H1 (cell line): ENCODE results near the gene FES. TPM values are rescaled to one million over a fixed set of nuclear protein-coding genes. Genes with fewer than 3 reads are reported as not detected.

Source experiments
- CTCF ChIA-PET: fragments of 300-600 bp; sonication (Branson Sonifier 250); formaldehyde crosslinking; loops from one replicate; lab custom pipeline; 2021; ENCODE audit not compliant: partially characterized antibody; lab: Charles Lee
- POLR2A ChIA-PET: fragments of 300-600 bp; sonication (Branson Sonifier 250); formaldehyde crosslinking; loops from one replicate; lab custom pipeline; 2021; ENCODE audit warnings: inconsistent platforms; ENCODE audit not compliant: partially characterized antibody; lab: Charles Lee
- DNase-seq, 2 experiments: peaks; one replicate each; pipeline versions ENCODE4 v3.0.0 to v3.0.0-alpha.2; 2010 to 2022; ENCODE audit warnings: low spot score in 2 of 2, low read depth in 1 of 2, mixed read lengths in 1 of 2
- FAIRE-seq: peaks from 2 replicates; lab custom pipeline; 2011; peaks lifted over from hg19 to GRCh38; lab: Jason Lieb, UNC
- H2AFZ ChIP-seq: 2 replicates; pipeline ENCODE4 v1.8.1; 2012; ENCODE audit warnings: low read length, inconsistent platforms
- H2AK5ac ChIP-seq: 2 replicates; pipeline ENCODE4 v1.6.1; 2013; ENCODE audit warnings: low read depth, low read length
- H2BK120ac ChIP-seq: replicated peaks from 2 replicates; pipeline ENCODE3; 2013; ENCODE audit warnings: low read depth, low read length, inconsistent platforms
- H2BK12ac ChIP-seq: 2 replicates; pipeline ENCODE4 v1.6.1; 2013; ENCODE audit warnings: low read depth, low read length
- H2BK15ac ChIP-seq: 2 replicates; pipeline ENCODE4 v1.6.1; 2013; ENCODE audit warnings: low read length
- H2BK20ac ChIP-seq: 2 replicates; pipeline ENCODE4 v1.6.1; 2013; ENCODE audit warnings: low read length
- H2BK5ac ChIP-seq: 2 replicates; pipeline ENCODE4 v1.6.1; 2013; ENCODE audit warnings: low read depth, low read length
- H3K14ac ChIP-seq: 2 replicates; pipeline ENCODE4 v1.6.1; 2013; ENCODE audit warnings: inconsistent platforms; ENCODE audit not compliant: insufficient read length
- H3K18ac ChIP-seq: 2 replicates; pipeline ENCODE4 v1.6.1; 2013; ENCODE audit warnings: low read length; ENCODE audit errors: extremely low read depth
- H3K23ac ChIP-seq: 2 replicates; pipeline ENCODE4 v1.6.1; 2013; ENCODE audit warnings: inconsistent platforms; ENCODE audit not compliant: insufficient read length
- H3K23me2 ChIP-seq: 2 replicates; pipeline ENCODE4 v1.6.1; 2013; ENCODE audit warnings: low read depth, low read length
- H3K27ac ChIP-seq: 2 replicates; pipeline ENCODE4 v1.6.1; 2011; ENCODE audit warnings: low read depth, low read length, inconsistent platforms
- H3K27me3 ChIP-seq, 4 experiments: replicated peaks in 1 of 4; 1 replicate in 1 of 4; 2 replicates in 3 of 4; pipeline versions ENCODE4 v1.6.1 to v1.8.1; 2011 to 2013; ENCODE audit warnings: low read length in 3 of 4, mild to moderate bottlenecking in 3 of 4, inconsistent platforms in 2 of 4, mixed read lengths in 2 of 4, moderate library complexity in 1 of 4; ENCODE audit not compliant: control insufficient read depth in 3 of 4, insufficient read depth in 3 of 4; ENCODE audit errors: extremely low read depth in 1 of 4
- H3K36me3 ChIP-seq, 4 experiments: 2 replicates each; pipeline versions ENCODE4 v1.6.1 to v1.8.1; 2011 to 2013; ENCODE audit warnings: mild to moderate bottlenecking in 4 of 4, low read length in 3 of 4, moderate library complexity in 2 of 4, control low read depth in 1 of 4, inconsistent platforms in 1 of 4; ENCODE audit not compliant: insufficient read depth in 4 of 4, control insufficient read depth in 2 of 4
- H3K4ac ChIP-seq: replicated peaks from 2 replicates; pipeline ENCODE3; 2013; ENCODE audit warnings: low read length, low read depth, mixed read lengths, inconsistent platforms; ENCODE audit not compliant: insufficient read length
- H3K4me1 ChIP-seq, 4 experiments: replicated peaks in 1 of 4; 1 replicate in 1 of 4; 2 replicates in 3 of 4; pipeline versions ENCODE4 v1.6.1 to v1.8.1; 2011 to 2013; ENCODE audit warnings: low read length in 3 of 4, inconsistent platforms in 2 of 4, mixed read lengths in 1 of 4; ENCODE audit not compliant: insufficient read depth in 4 of 4, control insufficient read depth in 3 of 4
- H3K4me2 ChIP-seq, 2 experiments: 2 replicates each; pipeline versions ENCODE4 v1.6.1 to v1.8.1; 2011 to 2013; ENCODE audit warnings: low read depth in 2 of 2, low read length in 2 of 2, control low read depth in 1 of 2, inconsistent platforms in 1 of 2, mild to moderate bottlenecking in 1 of 2; ENCODE audit not compliant: insufficient read depth in 1 of 2
- H3K4me3 ChIP-seq, 4 experiments: fragments of 200-600, 300-600 bp in 1 of 4; sonication (generic), shearing (Covaris generic), sonication (Bioruptor Twin) in 1 of 4; 2 replicates each; pipeline versions ENCODE4 v1.5.1 to v1.8.1; 2011 to 2016; ENCODE audit warnings: low read length in 4 of 4, low read depth in 3 of 4, control low read depth in 2 of 4, inconsistent platforms in 2 of 4, mild to moderate bottlenecking in 2 of 4, mixed read lengths in 1 of 4, moderate library complexity in 1 of 4; ENCODE audit not compliant: insufficient read depth in 2 of 4; ENCODE audit errors: extremely low read depth in 1 of 4
- H3K56ac ChIP-seq: replicated peaks from 2 replicates; pipeline ENCODE3; 2013; ENCODE audit warnings: low read depth, mild to moderate bottlenecking, mixed read lengths, low read length, inconsistent platforms; ENCODE audit not compliant: insufficient read length
- H3K79me1 ChIP-seq: 2 replicates; pipeline ENCODE4 v1.6.1; 2013; ENCODE audit warnings: low read depth, low read length, control low read depth
- H3K79me2 ChIP-seq, 2 experiments: 2 replicates each; pipeline versions ENCODE4 v1.6.1 to v1.8.1; 2012 to 2013; ENCODE audit warnings: low read length in 2 of 2, mild to moderate bottlenecking in 2 of 2, inconsistent platforms in 1 of 2; ENCODE audit not compliant: insufficient read depth in 2 of 2, control insufficient read depth in 1 of 2
- H3K9ac ChIP-seq, 4 experiments: replicated peaks in 1 of 4; 1 replicate in 1 of 4; 2 replicates in 3 of 4; pipeline versions ENCODE4 v1.6.1 to v1.8.1; 2011 to 2013; ENCODE audit warnings: low read depth in 3 of 4, low read length in 3 of 4, control low read depth in 2 of 4, mild to moderate bottlenecking in 2 of 4, moderate library complexity in 2 of 4, inconsistent platforms in 1 of 4; ENCODE audit errors: extremely low read depth in 1 of 4
- H3K9me3 ChIP-seq, 2 experiments: 2 replicates each; pipeline versions ENCODE4 v1.6.1 to v1.8.1; 2012 to 2013; ENCODE audit warnings: mild to moderate bottlenecking in 2 of 2, moderate library complexity in 2 of 2, control low read depth in 1 of 2, inconsistent platforms in 1 of 2, low read depth in 1 of 2, low read length in 1 of 2, mixed read lengths in 1 of 2; ENCODE audit not compliant: insufficient read depth in 2 of 2
- H4K20me1 ChIP-seq, 2 experiments: replicated peaks in 1 of 2; 2 replicates each; pipeline versions ENCODE3 to v1.8.1; 2011 to 2013; ENCODE audit warnings: inconsistent platforms in 2 of 2, low read length in 2 of 2, mild to moderate bottlenecking in 1 of 2; ENCODE audit not compliant: insufficient read depth in 2 of 2, control insufficient read depth in 1 of 2
- H4K5ac ChIP-seq: 2 replicates; pipeline ENCODE4 v1.6.1; 2013; ENCODE audit warnings: low read length, low read depth, mixed read lengths, inconsistent platforms; ENCODE audit not compliant: insufficient read length
- H4K8ac ChIP-seq: 2 replicates; pipeline ENCODE4 v1.8.0; 2013; ENCODE audit warnings: mild to moderate bottlenecking, moderate library complexity, low read length, inconsistent platforms; ENCODE audit not compliant: insufficient read depth; ENCODE audit errors: extremely low read depth
- H4K91ac ChIP-seq: replicated peaks from 2 replicates; pipeline ENCODE3; 2013; ENCODE audit warnings: low read length, mixed read lengths, inconsistent platforms; ENCODE audit not compliant: insufficient read length
- NANOG ChIP-seq: IDR thresholded peaks from 2 replicates; pipeline ENCODE4 v1.6.1; 2011; ENCODE audit warnings: low read length, low read depth, mild to moderate bottlenecking, inconsistent platforms; ENCODE audit not compliant: insufficient read depth, poor library complexity, severe bottlenecking
- TCF12 ChIP-seq: IDR thresholded peaks from 2 replicates; pipeline ENCODE4 v1.6.1; 2011; ENCODE audit warnings: low read depth, mild to moderate bottlenecking, low read length
- WGBS, 2 experiments: shearing (Covaris generic) in 1 of 2; methylation state at CpG; one replicate each; pipeline versions ENCODE4 v1.1.6 to v1.1.7; 2013 to 2015; ENCODE audit warnings: low lambda C conversion rate in 2 of 2, mixed read lengths in 2 of 2, inconsistent platforms in 1 of 2, low coverage in 1 of 2, missing lambda C conversion rate in 1 of 2; ENCODE audit not compliant: insufficient replicate concordance in 2 of 2, insufficient coverage in 1 of 2, insufficient read length in 1 of 2; ENCODE audit errors: extremely low coverage in 1 of 2, missing lambda C conversion rate in 1 of 2; 5-methylcytosine and 5-hydroxymethylcytosine counted together
- polyA plus RNA-seq, 7 experiments: library from polyadenylated mRNA; depleted of rRNA in 3 of 7; stranded (reverse) in 5 of 7; unstranded in 2 of 7; fragments of >200 nt in 5 of 7; fragments of 200-250 nt in 2 of 7; gene quantifications; 1 replicate in 5 of 7; 2 replicates in 1 of 7; 4 replicates in 1 of 7; pipeline versions ENCODE4 v1.2.1 to v1.2.3, GENCODE V29; 2011 to 2013; ENCODE audit warnings: missing spikeins in 2 of 7, mixed read lengths in 2 of 7
- total RNA-seq: library from RNA; stranded (reverse); fragmentation: NEBNext Ultra II Directional; extraction: Animal tissue kit (Norgen Biotek cat#: 25700); gene quantifications from 2 replicates; pipeline ENCODE4 v1.2.1, GENCODE V29; 2021

The FES gene
- total and polyA plus RNA-seq, 2 of the 8 experiments (the other 6 are each of a cell fraction or from before 2014, with no cell fraction given), result 8.5 to 8.6 TPM

DNA sequence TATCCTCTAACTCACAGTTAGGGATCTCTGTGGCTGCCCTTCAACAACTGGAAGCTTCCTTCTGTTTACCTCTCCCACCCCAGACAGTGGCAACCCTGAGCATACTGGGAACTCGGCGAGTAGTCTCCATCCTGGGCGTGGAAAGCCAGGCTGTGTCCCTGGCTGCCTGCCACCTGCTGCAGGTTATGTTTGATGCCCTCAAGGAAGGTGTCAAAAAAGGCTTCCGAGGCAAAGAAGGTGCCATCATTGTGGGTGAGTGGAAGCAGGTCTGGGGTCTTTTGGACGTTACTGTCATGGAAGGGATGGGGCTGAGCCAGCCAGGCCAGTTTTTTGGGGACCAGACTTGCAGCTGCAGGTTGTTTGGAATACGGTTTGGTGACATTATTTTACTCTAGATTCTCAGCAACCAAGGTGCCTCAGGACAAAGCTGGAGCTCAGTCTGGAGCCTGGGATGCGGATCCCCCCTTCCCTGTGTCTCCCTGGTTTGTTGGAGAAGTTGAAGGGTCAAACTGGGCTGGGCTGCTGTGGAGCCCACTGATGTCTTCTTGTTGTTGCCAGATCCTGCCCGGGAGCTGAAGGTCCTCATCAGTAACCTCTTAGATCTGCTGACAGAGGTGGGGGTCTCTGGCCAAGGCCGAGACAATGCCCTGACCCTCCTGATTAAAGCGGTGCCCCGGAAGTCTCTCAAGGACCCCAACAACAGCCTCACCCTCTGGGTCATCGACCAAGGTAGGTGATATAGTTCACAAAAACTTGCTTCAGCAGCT is 58.2 kb downstream of the FES start:
- Histone ChIP-seq H3K36me3 (peaks cover 13 to 72% (median 41%) of the 10 kb centered on the region in 4 experiments; a peak in 7 of 8 replicates), H3K23ac (no peak overlapping the region), H3K79me1 (no peaks in the 10 kb centered on the region), H3K4me3 (no peak overlapping the region), H2BK20ac (no peak overlapping the region), H2BK120ac (no peak overlapping the region), H3K9ac (no peak overlapping the region; a peak in 1 of 7 replicates), H3K4ac (no peak overlapping the region), H2AK5ac (no peak overlapping the region), H3K23me2 (no peaks in the 10 kb centered on the region), H3K18ac (no peak overlapping the region), H3K27me3 (no peaks in the 10 kb centered on the region), H2AFZ (no peak overlapping the region), H4K20me1 (peaks cover 4% of the 10 kb centered on the region in 2 experiments), H3K4me2 (no peak overlapping the region), H2BK15ac (no peak overlapping the region), H3K14ac (no peak overlapping the region), H4K5ac (no peak overlapping the region), H3K56ac (no peak overlapping the region), H3K79me2 (no peaks in the 10 kb centered on the region), H3K4me1 (no peaks in the 10 kb centered on the region), H4K91ac (no peak overlapping the region), H4K8ac (no peak overlapping the region), H2BK12ac (no peak overlapping the region), H2BK5ac (no peak overlapping the region), H3K27ac (no peak overlapping the region), H3K9me3 (no peaks in the 10 kb centered on the region)
- FAIRE-seq, result no peak
- TF ChIP-seq TCF12 (no peak), NANOG (no peak)
- no peak for DNase-seq
- 87% methylated on average over 12 of the region's 12 CpGs; no CpG with 5 or more reads in 1 of the 2 experiments for WGBS, 2 experiments
- ChIA-PET POLR2A (interaction anchor here (1.1 to 1.9 kb wide), 2 partner anchors 11 to 37 kb away, joined by 3 to 7 read pairs; no protein-coding TSS in a partner anchor), CTCF (interaction anchor here (0.8 to 20.7 kb wide), 3 partner anchors 10 to 79 kb away, joined by 3 to 306 read pairs (median 43); partner anchors contain the start of genes HDDC3, RCCD1 and UNC45A)
